Measurements from ENCODE around the gene KRTAP5-7.

Gene KRTAP5-7

GRCh38 chr11:71545405-71545966 lies 18.4 kb downstream of the KRTAP5-7 start:
- Histone ChIP-seq H3K27ac (ENCODE audit: poor library complexity, severe bottlenecking) (no peak overlapping the region), H3K4me1 (ENCODE audit: insufficient read depth, poor library complexity, severe bottlenecking) (no peaks in the 10 kb centered on the region), H3K4me3 (ENCODE audit: severe bottlenecking) (no peak overlapping the region), H3K27me3 (ENCODE audit: insufficient read depth, poor library complexity, severe bottlenecking) (no peaks in the 10 kb centered on the region), H3K9me3 (ENCODE audit: severe bottlenecking) (peaks cover 2% of the 10 kb centered on the region), H3K36me3 (ENCODE audit: low read depth) (no peaks in the 10 kb centered on the region)
- DNase-seq (ENCODE audit: low spot score) (no peak), ATAC-seq (ENCODE audit: low read depth) (no peak)
- TF ChIP-seq CTCF (IDR thresholded peaks at IDR 0.05; ENCODE audit: poor library complexity, severe bottlenecking) = no peak

GRCh38 chr11:71548120-71548519 lies 21.1 kb downstream of the KRTAP5-7 start, which contains the start of gene KRTAP5-9:
KRTAP5-9 (plus strand) TSS chr11:71548420; CDS start chr11:71548658, 238 bp downstream.
- DNase-seq (ENCODE audit: low spot score) (no peak), ATAC-seq (ENCODE audit: low read depth) (no peak)
- H3K27me3 ChIP-seq (ENCODE audit: insufficient read depth, poor library complexity, severe bottlenecking) = peaks cover 6% of the 10 kb centered on the region

DNA sequence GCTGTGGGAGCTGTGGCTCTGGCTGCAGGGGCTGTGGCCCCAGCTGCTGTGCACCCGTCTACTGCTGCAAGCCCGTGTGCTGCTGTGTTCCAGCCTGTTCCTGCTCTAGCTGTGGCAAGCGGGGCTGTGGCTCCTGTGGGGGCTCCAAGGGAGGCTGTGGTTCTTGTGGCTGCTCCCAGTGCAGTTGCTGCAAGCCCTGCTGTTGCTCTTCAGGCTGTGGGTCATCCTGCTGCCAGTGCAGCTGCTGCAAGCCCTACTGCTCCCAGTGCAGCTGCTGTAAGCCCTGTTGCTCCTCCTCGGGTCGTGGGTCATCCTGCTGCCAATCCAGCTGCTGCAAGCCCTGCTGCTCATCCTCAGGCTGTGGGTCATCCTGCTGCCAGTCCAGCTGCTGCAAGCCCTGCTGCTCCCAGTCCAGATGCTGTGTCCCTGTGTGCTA lies 21.7 kb downstream of the KRTAP5-7 start:
- H3K36me3 ChIP-seq (ENCODE audit: low read depth) = no peaks in the 10 kb centered on the region
- DNase-seq (ENCODE audit: low spot score) (no peak), ATAC-seq (ENCODE audit: low read depth) (no peak)
- no peak for TF ChIP-seq CTCF (IDR thresholded peaks at IDR 0.05; ENCODE audit: poor library complexity, severe bottlenecking)
- no peaks in the 10 kb centered on the region for H3K4me1 ChIP-seq (ENCODE audit: insufficient read depth, poor library complexity, severe bottlenecking)
- peaks cover 6% of the 10 kb centered on the region for H3K27me3 ChIP-seq (ENCODE audit: insufficient read depth, poor library complexity, severe bottlenecking)
- H3K4me3 ChIP-seq (ENCODE audit: severe bottlenecking) = no peak overlapping the region
- H3K27ac ChIP-seq (ENCODE audit: poor library complexity, severe bottlenecking) = no peak overlapping the region
- no peaks in the 10 kb centered on the region for H3K9me3 ChIP-seq (ENCODE audit: severe bottlenecking)

More at GRCh38 chr11:71548120-71548519, 21.1 kb downstream of the KRTAP5-7 start, which contains the start of gene KRTAP5-9:
- Histone ChIP-seq H3K27ac (ENCODE audit: poor library complexity, severe bottlenecking) (no peak within 1 kb of the TSS), H3K4me3 (ENCODE audit: severe bottlenecking) (no peak within 1 kb of the TSS), H3K4me1 (ENCODE audit: insufficient read depth, poor library complexity, severe bottlenecking) (no peaks in the 10 kb centered on the region), H3K9me3 (ENCODE audit: severe bottlenecking) (no peaks in the 10 kb centered on the region), H3K36me3 (ENCODE audit: low read depth) (no peaks in the 10 kb centered on the region)
- TF ChIP-seq CTCF (IDR thresholded peaks at IDR 0.05; ENCODE audit: poor library complexity, severe bottlenecking) = no peak

GRCh38 chr11:71551711-71552110 lies 24.6 kb downstream of the KRTAP5-7 start:
- no peaks in the 10 kb centered on the region for H3K9me3 ChIP-seq (ENCODE audit: severe bottlenecking)
- no peak for DNase-seq (ENCODE audit: low spot score)
- ATAC-seq (ENCODE audit: low read depth) = no peak
- no peaks in the 10 kb centered on the region for H3K36me3 ChIP-seq (ENCODE audit: low read depth)
- TF ChIP-seq CTCF (IDR thresholded peaks at IDR 0.05; ENCODE audit: poor library complexity, severe bottlenecking) = no peak
- peaks cover 6% of the 10 kb centered on the region for H3K27me3 ChIP-seq (ENCODE audit: insufficient read depth, poor library complexity, severe bottlenecking)
- no peak overlapping the region for H3K4me3 ChIP-seq (ENCODE audit: severe bottlenecking)
- no peak overlapping the region for H3K27ac ChIP-seq (ENCODE audit: poor library complexity, severe bottlenecking)
- no peaks in the 10 kb centered on the region for H3K4me1 ChIP-seq (ENCODE audit: insufficient read depth, poor library complexity, severe bottlenecking)

GRCh38 chr11:71554996-71555395 lies 27.9 kb downstream of the KRTAP5-7 start:
- Histone ChIP-seq H3K9me3 (ENCODE audit: severe bottlenecking) (no peaks in the 10 kb centered on the region), H3K27me3 (ENCODE audit: insufficient read depth, poor library complexity, severe bottlenecking) (peaks cover 6% of the 10 kb centered on the region), H3K4me3 (ENCODE audit: severe bottlenecking) (no peak overlapping the region), H3K36me3 (ENCODE audit: low read depth) (no peaks in the 10 kb centered on the region), H3K27ac (ENCODE audit: poor library complexity, severe bottlenecking) (no peak overlapping the region), H3K4me1 (ENCODE audit: insufficient read depth, poor library complexity, severe bottlenecking) (no peaks in the 10 kb centered on the region)
- ATAC-seq (ENCODE audit: low read depth) (no peak), DNase-seq (ENCODE audit: low spot score) (no peak)
- no peak for TF ChIP-seq CTCF (IDR thresholded peaks at IDR 0.05; ENCODE audit: poor library complexity, severe bottlenecking)

Measured in RWPE2 (cell line).